SU-DHL-6 (cell line): ENCODE results near the gene TMEM121B.

ENCODE experiments used
- H2AFZ ChIP-seq: fragments of 200-600 bp; sonication (generic); 2 replicates; pipeline ENCODE4 v1.6.1; 2014; ENCODE audit warnings: low read depth, mild to moderate bottlenecking, moderate library complexity, mixed read lengths, antibody characterized with exemption, low read length; ENCODE audit not compliant: severe bottlenecking
- H3F3A ChIP-seq: fragments of 200-600 bp; shearing (Covaris generic); 2 replicates; pipeline ENCODE4 v1.6.0; 2016; ENCODE audit warnings: antibody characterized with exemption, mild to moderate bottlenecking; ENCODE audit not compliant: insufficient read depth
- H3K27ac ChIP-seq: fragments of 200-600 bp; sonication (generic); 2 replicates; pipeline ENCODE4 v1.5.1; 2016; ENCODE audit warnings: low read depth, mild to moderate bottlenecking, low read length, moderate library complexity, mixed read lengths
- H3K27me3 ChIP-seq: fragments of 200-600 bp; sonication (generic), shearing (Covaris generic); 2 replicates; pipeline ENCODE4 v1.6.0; 2014; ENCODE audit warnings: mild to moderate bottlenecking, low read length
- H3K36me3 ChIP-seq: fragments of 200-600 bp; sonication (generic); 2 replicates; pipeline ENCODE4 v1.6.1; 2014; ENCODE audit warnings: mild to moderate bottlenecking, low read length, mixed read lengths
- H3K4me2 ChIP-seq: fragments of 300-600, 200-600 bp; shearing (Covaris generic), sonication (generic); 2 replicates; pipeline ENCODE4 v1.6.0; 2014; ENCODE audit warnings: low read length, low read depth, mild to moderate bottlenecking; ENCODE audit not compliant: poor library complexity, severe bottlenecking
- H3K4me3 ChIP-seq: fragments of 200-600 bp; sonication (generic); 2 replicates; pipeline ENCODE4 v1.5.1; 2014; ENCODE audit warnings: antibody characterized with exemption, low read length, mild to moderate bottlenecking, mixed read lengths; ENCODE audit not compliant: insufficient read depth, poor library complexity, severe bottlenecking
- H3K79me2 ChIP-seq: fragments of 200-600 bp; sonication (generic); 2 replicates; pipeline ENCODE4 v1.6.1; 2014; ENCODE audit warnings: mild to moderate bottlenecking, low read length, moderate library complexity; ENCODE audit not compliant: insufficient read depth
- H3K9ac ChIP-seq: fragments of 200-600 bp; sonication (generic); 2 replicates; pipeline ENCODE4 v1.7.0; 2014; ENCODE audit warnings: mild to moderate bottlenecking, low read length
- H3K9me2 ChIP-seq: fragments of 200-600 bp; sonication (generic); replicated peaks from 2 replicates; pipeline ENCODE4 v1.6.1; 2014; ENCODE audit warnings: low read length; ENCODE audit not compliant: insufficient read depth
- H3K9me3 ChIP-seq: fragments of 200-600 bp; sonication (generic); 2 replicates; pipeline ENCODE4 v1.6.1; 2014; ENCODE audit warnings: low read length, mixed read lengths; ENCODE audit not compliant: insufficient read depth
- H4K20me1 ChIP-seq: fragments of 200-600 bp; sonication (generic); 2 replicates; pipeline ENCODE4 v1.6.1; 2014; ENCODE audit warnings: low read depth, mild to moderate bottlenecking, antibody characterized with exemption, low read length, moderate library complexity, mixed read lengths
- EZH2phosphoT487 ChIP-seq: fragments of 200-600 bp; sonication (generic), shearing (Covaris generic); conservative IDR thresholded peaks from 2 replicates; pipeline ENCODE4 v1.6.1; 2018; ENCODE audit warnings: mild to moderate bottlenecking, antibody characterized with exemption, low read length, moderate library complexity, mixed read lengths
- TF ChIP-seq, protein P1 (sequence below): fragments of 200-600 bp; sonication (generic); IDR thresholded peaks from one replicate; pipeline ENCODE4 v1.5.1; 2017; ENCODE audit warnings: antibody characterized with exemption, mild to moderate bottlenecking, low read length, moderate library complexity; ENCODE audit not compliant: insufficient read depth, poor library complexity, severe bottlenecking

The TMEM121B gene

DNA sequence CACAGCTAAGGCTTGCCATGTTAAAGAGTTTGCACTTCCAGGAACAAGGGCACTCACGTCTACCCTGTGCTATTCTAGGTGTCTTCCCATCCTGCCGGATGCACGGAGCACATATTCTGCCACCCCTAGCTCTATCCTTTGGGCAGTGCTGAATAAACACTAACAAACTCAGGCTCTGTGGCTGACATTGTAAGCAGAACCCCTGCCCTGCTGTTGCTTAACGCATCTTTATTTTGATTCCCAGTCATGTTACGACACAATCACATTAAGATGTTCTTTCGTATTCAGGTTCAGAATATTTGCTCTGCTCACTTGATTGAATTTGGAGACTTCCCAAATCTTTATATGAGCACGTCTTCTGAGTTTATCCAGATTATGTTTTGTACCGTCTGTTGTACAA is 41.6 kb upstream of the TMEM121B start:
- Histone ChIP-seq H3K36me3 (no peaks in the 10 kb centered on the region), H3K79me2 (peaks cover 10% of the 10 kb centered on the region), H4K20me1 (no peaks in the 10 kb centered on the region), H3F3A (no peaks in the 10 kb centered on the region), H3K4me3 (no peak overlapping the region), H2AFZ (no peak overlapping the region), H3K27me3 (no peaks in the 10 kb centered on the region), H3K27ac (no peak overlapping the region), H3K4me2 (no peak overlapping the region), H3K9me2 (no peaks in the 10 kb centered on the region), H3K9me3 (no peaks in the 10 kb centered on the region), H3K9ac (no peak overlapping the region)
- TF ChIP-seq, protein P1, sequence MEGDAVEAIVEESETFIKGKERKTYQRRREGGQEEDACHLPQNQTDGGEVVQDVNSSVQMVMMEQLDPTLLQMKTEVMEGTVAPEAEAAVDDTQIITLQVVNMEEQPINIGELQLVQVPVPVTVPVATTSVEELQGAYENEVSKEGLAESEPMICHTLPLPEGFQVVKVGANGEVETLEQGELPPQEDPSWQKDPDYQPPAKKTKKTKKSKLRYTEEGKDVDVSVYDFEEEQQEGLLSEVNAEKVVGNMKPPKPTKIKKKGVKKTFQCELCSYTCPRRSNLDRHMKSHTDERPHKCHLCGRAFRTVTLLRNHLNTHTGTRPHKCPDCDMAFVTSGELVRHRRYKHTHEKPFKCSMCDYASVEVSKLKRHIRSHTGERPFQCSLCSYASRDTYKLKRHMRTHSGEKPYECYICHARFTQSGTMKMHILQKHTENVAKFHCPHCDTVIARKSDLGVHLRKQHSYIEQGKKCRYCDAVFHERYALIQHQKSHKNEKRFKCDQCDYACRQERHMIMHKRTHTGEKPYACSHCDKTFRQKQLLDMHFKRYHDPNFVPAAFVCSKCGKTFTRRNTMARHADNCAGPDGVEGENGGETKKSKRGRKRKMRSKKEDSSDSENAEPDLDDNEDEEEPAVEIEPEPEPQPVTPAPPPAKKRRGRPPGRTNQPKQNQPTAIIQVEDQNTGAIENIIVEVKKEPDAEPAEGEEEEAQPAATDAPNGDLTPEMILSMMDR: no peak
- TF ChIP-seq EZH2phosphoT487: no peak

DNA sequence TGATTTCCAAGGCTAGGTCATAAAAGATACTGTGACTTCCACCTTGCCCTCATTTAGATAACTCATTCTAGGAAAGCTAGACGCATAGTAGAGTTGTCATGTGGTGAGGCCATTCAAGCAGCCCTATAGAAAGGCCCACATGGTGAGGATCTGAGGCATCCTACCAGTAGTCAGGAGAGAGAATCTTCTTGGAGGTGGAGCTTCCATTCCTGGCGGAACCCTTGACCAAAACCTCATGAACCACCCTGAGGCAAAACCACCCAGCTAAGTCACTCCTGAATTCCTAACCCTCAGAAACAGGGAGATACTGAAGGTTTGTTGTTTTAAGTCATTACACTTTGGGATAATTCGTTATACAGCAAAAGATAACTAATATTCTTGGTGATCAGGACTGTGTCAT is 40.8 kb upstream of the TMEM121B start:
- Histone ChIP-seq H2AFZ (no peak overlapping the region), H4K20me1 (no peaks in the 10 kb centered on the region), H3K79me2 (peaks cover 16% of the 10 kb centered on the region), H3F3A (no peaks in the 10 kb centered on the region), H3K36me3 (no peaks in the 10 kb centered on the region), H3K9ac (no peak overlapping the region), H3K27me3 (no peaks in the 10 kb centered on the region), H3K9me3 (no peaks in the 10 kb centered on the region), H3K4me3 (no peak overlapping the region), H3K27ac (no peak overlapping the region), H3K4me2 (no peak overlapping the region), H3K9me2 (no peaks in the 10 kb centered on the region)
- no peak for TF ChIP-seq EZH2phosphoT487
- TF ChIP-seq, protein P1: no peak

DNA sequence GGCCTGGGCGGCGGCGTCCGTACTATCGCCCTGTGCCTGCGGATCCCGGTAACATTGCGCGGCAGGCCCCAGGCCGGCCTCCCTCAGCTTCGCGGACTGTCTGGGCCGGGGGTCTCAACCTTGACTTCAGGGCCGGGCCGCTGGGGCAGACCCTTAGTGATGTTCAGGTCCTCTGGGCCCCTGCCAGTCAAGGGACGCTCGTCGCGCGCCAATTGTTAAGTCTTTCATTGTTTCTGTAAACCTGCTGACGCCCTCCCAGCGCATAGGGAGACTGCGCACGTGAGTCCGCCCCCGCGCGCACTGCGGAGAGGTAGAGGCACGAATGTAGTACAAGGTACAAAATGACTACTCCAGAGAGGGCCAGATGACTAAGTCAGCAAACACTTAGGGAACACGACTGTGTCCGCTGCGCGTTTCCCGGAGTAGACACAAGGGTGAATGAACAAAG is 38.4 kb upstream of the TMEM121B start:
- Histone ChIP-seq H3K4me3 (no peak overlapping the region), H3K27me3 (no peaks in the 10 kb centered on the region), H3K27ac (no peak overlapping the region), H3K79me2 (peaks cover 24% of the 10 kb centered on the region), H3K9me3 (no peaks in the 10 kb centered on the region), H3K36me3 (no peaks in the 10 kb centered on the region), H3K9me2 (no peaks in the 10 kb centered on the region), H3F3A (no peaks in the 10 kb centered on the region), H3K9ac (no peak overlapping the region), H3K4me2 (peak overlapping the region; percentile 27), H2AFZ (peak overlapping the region; percentile 68), H4K20me1 (no peaks in the 10 kb centered on the region)
- TF ChIP-seq EZH2phosphoT487: no peak
- TF ChIP-seq, protein P1: no peak
